Measurements from ENCODE around the gene NAA38.

- TF ChIP-seq CTCF (IDR thresholded peaks at IDR 0.05; ENCODE audit: borderline replicate concordance, extremely low read depth, low read length, poor library complexity, severe bottlenecking) (no peak), EZH2 (IDR thresholded peaks at IDR 0.05; ENCODE audit: borderline replicate concordance, low read depth, low read length, severe bottlenecking) (no peak)
Observed at GRCh38 chr17:7850701-7851437, 6.5 kb downstream of the NAA38 start.
